Testis (tissue), 3 donors: ENCODE results near the gene BRD3OS. TPM values are rescaled to one million over a fixed set of nuclear protein-coding genes. Genes with fewer than 3 reads are reported as not detected.

ENCODE experiments used
- DNase-seq: peaks from one replicate; pipeline ENCODE4 v3.0.0-alpha.2; 2019
- H3K27ac ChIP-seq, 2 donors: fragments of 200-600 bp; sonication (generic); one replicate each; pipeline ENCODE4 v1.5.1; 2019
- H3K27me3 ChIP-seq: fragments of 200-600 bp; sonication (generic); one replicate; pipeline ENCODE4 v1.5.1; 2019
- H3K36me3 ChIP-seq: fragments of 200-600 bp; sonication (generic); one replicate; pipeline ENCODE4 v1.5.1; 2017; ENCODE audit warnings: low read depth; ENCODE audit errors: missing control alignments
- H3K4me1 ChIP-seq: fragments of 200-600 bp; sonication (generic); one replicate; pipeline ENCODE4 v1.5.1; 2019
- H3K4me3 ChIP-seq, 2 donors: fragments of 200-600 bp; sonication (generic); one replicate each; pipeline ENCODE4 v1.5.1; 2017 to 2019
- H3K9me3 ChIP-seq: fragments of 200-600 bp; sonication (generic); one replicate; pipeline ENCODE4 v1.5.1; 2017
- CTCF ChIP-seq, 3 experiments: fragments of 450-650 bp in 2 of 3; fragments of 200-600 bp in 1 of 3; sonication (generic) in 1 of 3; IDR thresholded peaks; one replicate each; pipeline ENCODE4 v1.5.1; 2016 to 2019; ENCODE audit warnings: antibody characterized with exemption in 3 of 3, mild to moderate bottlenecking in 2 of 3, moderate library complexity in 1 of 3
- POLR2A ChIP-seq: fragments of 450-650 bp; IDR thresholded peaks from one replicate; pipeline ENCODE4 v1.6.1; 2017; ENCODE audit warnings: antibody characterized with exemption, mild to moderate bottlenecking, moderate library complexity
- WGBS, 2 donors: methylation state at CpG; one replicate each; pipeline ENCODE4 v1.1.5; 2018; 5-methylcytosine and 5-hydroxymethylcytosine counted together
- intact Hi-C: fragments of 100-400 bp; cut with DNase I; formaldehyde crosslinking; loops from one replicate; pipeline ENCODE4 v1.15.1; 2023; ENCODE audit warnings: low total_unique reads
- polyA plus RNA-seq: library from polyadenylated mRNA; stranded (reverse); fragments of 350-450 nt; fragmentation: Illumina TruSeq; extraction: RNeasy Lipid Tissue Mini Kit (QIAGEN cat#74804); gene quantifications from one replicate; pipeline ENCODE4 v1.2.3, GENCODE V29; 2014; ENCODE audit warnings: low read depth, low replicate concordance; ENCODE audit not compliant: insufficient read depth
- total RNA-seq, 2 donors: library from RNA; depleted of rRNA; stranded (reverse); fragments of >200 nt; gene quantifications; one replicate each; pipeline ENCODE4 v1.2.3, GENCODE V29; 2016

BRD3OS gene
- total and polyA plus RNA-seq, 3 donors from 2014 or later, result 18.9 to 29.5 (median 19.0) TPM

GRCh38 chr9:133998915-133999595 lies 26.2 kb upstream of the BRD3OS start:
- H3K36me3 ChIP-seq, result no peaks in the 10 kb centered on the region
- peaks cover 3% of the 10 kb centered on the region for H3K4me1 ChIP-seq
- WGBS, 2 donors, result 95 to 100% methylated on average over 1 of the region's 1 CpG
- H3K27me3 ChIP-seq, result no peaks in the 10 kb centered on the region
- TF ChIP-seq CTCF (IDR thresholded peaks at IDR 0.05) (no peak), POLR2A (no peak)
- no peak for DNase-seq
- intact Hi-C loops, result no loop called here
- H3K4me3 ChIP-seq, result no peak overlapping the region
- H3K27ac ChIP-seq, result no peak overlapping the region
- no peaks in the 10 kb centered on the region for H3K9me3 ChIP-seq

GRCh38 chr9:133999851-134000265 lies 25.4 kb upstream of the BRD3OS start:
- 73 to 81% methylated on average over 3 to 6 of the region's 6 CpGs for WGBS, 2 donors
- intact Hi-C loops, result no loop called here
- no peak for DNase-seq

GRCh38 chr9:134002796-134003195 lies 22.5 kb upstream of the BRD3OS start:
- intact Hi-C loops, result no loop called here
- H3K4me3 ChIP-seq, result no peak overlapping the region
- TF ChIP-seq POLR2A (no peak), CTCF (IDR thresholded peaks at IDR 0.05) (no peak)
- H3K36me3 ChIP-seq, result no peaks in the 10 kb centered on the region
- 71 to 100% methylated on average over 1 to 2 of the region's 2 CpGs for WGBS, 2 donors
- DNase-seq, result no peak
- no peak overlapping the region for H3K27ac ChIP-seq
- H3K4me1 ChIP-seq, result no peaks in the 10 kb centered on the region
- no peaks in the 10 kb centered on the region for H3K9me3 ChIP-seq
- no peaks in the 10 kb centered on the region for H3K27me3 ChIP-seq

More at GRCh38 chr9:133999851-134000265, 25.4 kb upstream of the BRD3OS start:
- TF ChIP-seq POLR2A (no peak), CTCF (IDR thresholded peaks at IDR 0.05) (no peak)
- Histone ChIP-seq H3K27me3 (no peaks in the 10 kb centered on the region), H3K9me3 (no peaks in the 10 kb centered on the region), H3K4me1 (no peaks in the 10 kb centered on the region), H3K27ac (no peak overlapping the region), H3K36me3 (no peaks in the 10 kb centered on the region), H3K4me3 (no peak overlapping the region)

- intact Hi-C loops, result no loop called here
- Histone ChIP-seq H3K27me3 (no peaks in the 10 kb centered on the region), H3K4me3 (no peak overlapping the region), H3K36me3 (no peaks in the 10 kb centered on the region), H3K27ac (no peak overlapping the region), H3K9me3 (no peaks in the 10 kb centered on the region), H3K4me1 (no peaks in the 10 kb centered on the region)
- DNase-seq, result no peak
- 88 to 92% methylated on average over 1 to 2 of the region's 2 CpGs for WGBS, 2 donors
- TF ChIP-seq POLR2A (no peak), CTCF (IDR thresholded peaks at IDR 0.05) (no peak)
Measured at GRCh38 chr9:134003237-134003636, 22.0 kb upstream of the BRD3OS start.
